MCF 10A (cell line): ENCODE measurements around the gene VILL. TPM values are rescaled to one million over a fixed set of nuclear protein-coding genes. Genes with fewer than 3 reads are reported as not detected.
"Not testable (repeated sequence)": the region's sequence is repeated elsewhere in the genome, so short reads cannot be mapped to it uniquely, and the experiment has no call there.

Experiments used
- BruUV-seq: library from RNA; stranded (reverse); fragments of 400-500 nt; replicated peaks from 2 replicates; lab custom pipeline; 2021; lab: Mats Ljungman, UMichigan
- CTCF ChIA-PET: fragments of 300-600 bp; sonication (Branson Sonifier 250); formaldehyde crosslinking; extraction: SDS; loops from one replicate; lab custom pipeline; 2021; ENCODE audit warnings: antibody characterized with exemption, inconsistent platforms; lab: Yijun Ruan, JAX
- POLR2A ChIA-PET: fragments of 300-600, 350-650 bp; sonication (Branson Sonifier 250); formaldehyde crosslinking; extraction: SDS; loops from one replicate; lab custom pipeline; 2020; ENCODE audit warnings: antibody characterized with exemption, inconsistent platforms; lab: Yijun Ruan, JAX
- DNase-seq: peaks from one replicate; pipeline ENCODE4 v3.0.0-alpha.2; 2018; ENCODE audit not compliant: unreplicated experiment
- H3K27ac Mint-ChIP-seq: one replicate; pipeline ENCODE4 v1.8.0; 2022; ENCODE audit warnings: mild to moderate bottlenecking, low read depth, mixed read lengths; ENCODE audit not compliant: unreplicated experiment
- H3K27me3 Mint-ChIP-seq: one replicate; pipeline ENCODE4 v1.8.0; 2022; ENCODE audit warnings: mixed read lengths; ENCODE audit not compliant: insufficient read depth, unreplicated experiment
- H3K36me3 Mint-ChIP-seq: one replicate; pipeline ENCODE4 v1.8.0; 2022; ENCODE audit warnings: mild to moderate bottlenecking, moderate library complexity, mixed read lengths; ENCODE audit not compliant: insufficient read depth, unreplicated experiment
- H3K4me1 Mint-ChIP-seq: one replicate; pipeline ENCODE4 v1.8.0; 2022; ENCODE audit warnings: mixed read lengths; ENCODE audit not compliant: insufficient read depth, unreplicated experiment
- H3K4me3 Mint-ChIP-seq: one replicate; pipeline ENCODE4 v1.8.0; 2022; ENCODE audit warnings: mild to moderate bottlenecking, moderate library complexity, mixed read lengths; ENCODE audit not compliant: unreplicated experiment
- H3K9me3 Mint-ChIP-seq: one replicate; pipeline ENCODE4 v1.8.0; 2022; ENCODE audit warnings: mixed read lengths; ENCODE audit not compliant: unreplicated experiment
- intact Hi-C: fragments of 100-400 bp; cut with micrococcal nuclease; formaldehyde crosslinking; loops from 2 replicates; pipeline ENCODE4 v1.14.1; 2022
- total RNA-seq: library from RNA; stranded (reverse); gene quantifications from 2 replicates; pipeline ENCODE4 v1.2.3, GENCODE V29; 2022
- TF ChIP-seq, protein P1 (sequence below): fragments of 200-600 bp; IDR thresholded peaks from one replicate; pipeline ENCODE4 v1.8.0; 2022; ENCODE audit warnings: antibody characterized with exemption, mild to moderate bottlenecking; ENCODE audit not compliant: unreplicated experiment

Gene VILL
- total RNA-seq, 1 experiment from 2014 or later = not detected

DNA sequence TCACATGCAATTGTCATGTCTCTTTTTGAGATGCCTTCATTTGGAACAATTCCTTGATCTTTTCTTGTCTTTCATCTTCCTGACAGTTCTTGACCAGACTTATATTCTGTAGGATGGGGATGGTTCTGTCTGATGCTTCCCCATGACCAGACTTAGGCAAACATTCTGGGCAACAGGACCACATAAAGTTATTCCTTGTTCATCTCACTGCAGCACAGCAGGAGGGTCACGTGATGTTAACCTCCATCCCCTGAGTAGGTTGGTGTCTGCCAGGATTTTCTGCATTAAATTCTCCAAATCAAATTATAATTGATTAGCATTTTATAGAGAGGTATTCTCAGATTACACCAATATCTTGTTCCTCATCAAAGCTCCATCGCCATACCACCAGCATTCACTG is 56.2 kb downstream of the VILL start:
- H3K9me3 Mint-ChIP-seq = no peaks in the 10 kb centered on the region
- POLR2A ChIA-PET = no interaction called here
- TF ChIP-seq, protein P1, sequence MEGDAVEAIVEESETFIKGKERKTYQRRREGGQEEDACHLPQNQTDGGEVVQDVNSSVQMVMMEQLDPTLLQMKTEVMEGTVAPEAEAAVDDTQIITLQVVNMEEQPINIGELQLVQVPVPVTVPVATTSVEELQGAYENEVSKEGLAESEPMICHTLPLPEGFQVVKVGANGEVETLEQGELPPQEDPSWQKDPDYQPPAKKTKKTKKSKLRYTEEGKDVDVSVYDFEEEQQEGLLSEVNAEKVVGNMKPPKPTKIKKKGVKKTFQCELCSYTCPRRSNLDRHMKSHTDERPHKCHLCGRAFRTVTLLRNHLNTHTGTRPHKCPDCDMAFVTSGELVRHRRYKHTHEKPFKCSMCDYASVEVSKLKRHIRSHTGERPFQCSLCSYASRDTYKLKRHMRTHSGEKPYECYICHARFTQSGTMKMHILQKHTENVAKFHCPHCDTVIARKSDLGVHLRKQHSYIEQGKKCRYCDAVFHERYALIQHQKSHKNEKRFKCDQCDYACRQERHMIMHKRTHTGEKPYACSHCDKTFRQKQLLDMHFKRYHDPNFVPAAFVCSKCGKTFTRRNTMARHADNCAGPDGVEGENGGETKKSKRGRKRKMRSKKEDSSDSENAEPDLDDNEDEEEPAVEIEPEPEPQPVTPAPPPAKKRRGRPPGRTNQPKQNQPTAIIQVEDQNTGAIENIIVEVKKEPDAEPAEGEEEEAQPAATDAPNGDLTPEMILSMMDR = no peak
- BruUV-seq = no TSS peak
- H3K4me3 Mint-ChIP-seq = no peak overlapping the region
- CTCF ChIA-PET = interaction anchor here (0.5 kb wide), 1 partner anchor 42 kb away, joined by 3 read pairs; no protein-coding TSS in a partner anchor
- H3K27ac Mint-ChIP-seq = no peak overlapping the region
- intact Hi-C loops = no loop called here
- no peak for DNase-seq
- peaks cover 5% of the 10 kb centered on the region for H3K4me1 Mint-ChIP-seq
- H3K36me3 Mint-ChIP-seq = no peaks in the 10 kb centered on the region
- H3K27me3 Mint-ChIP-seq = no peaks in the 10 kb centered on the region

DNA sequence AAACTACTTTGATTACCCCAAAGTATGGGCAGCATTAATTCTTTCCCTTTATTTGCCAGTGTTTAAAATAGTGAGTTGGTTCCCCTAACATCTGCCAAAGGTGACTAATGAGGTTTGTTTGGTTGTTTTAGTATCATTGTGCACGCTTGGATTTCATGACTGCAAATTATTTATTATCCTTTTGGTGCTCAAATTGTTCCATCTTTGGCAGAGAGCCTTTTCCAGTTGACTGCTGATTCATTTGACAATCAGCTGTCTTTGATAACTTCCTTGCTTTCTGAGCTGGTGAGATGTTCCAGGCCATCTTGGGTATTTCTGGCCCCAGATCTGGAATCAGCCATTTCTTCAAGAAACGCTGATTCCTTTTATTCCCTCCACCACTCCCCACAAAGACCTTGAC is 57.3 kb downstream of the VILL start:
- Mint-ChIP-seq H3K9me3 (no peaks in the 10 kb centered on the region), H3K4me1 (peaks cover 5% of the 10 kb centered on the region), H3K36me3 (no peaks in the 10 kb centered on the region), H3K27me3 (no peaks in the 10 kb centered on the region), H3K4me3 (no peak overlapping the region), H3K27ac (no peak overlapping the region)
- intact Hi-C loops = no loop called here
- no TSS peak for BruUV-seq
- DNase-seq = no peak
- CTCF ChIA-PET = no interaction called here
- TF ChIP-seq, protein P1 = no peak
- POLR2A ChIA-PET = no interaction called here

DNA sequence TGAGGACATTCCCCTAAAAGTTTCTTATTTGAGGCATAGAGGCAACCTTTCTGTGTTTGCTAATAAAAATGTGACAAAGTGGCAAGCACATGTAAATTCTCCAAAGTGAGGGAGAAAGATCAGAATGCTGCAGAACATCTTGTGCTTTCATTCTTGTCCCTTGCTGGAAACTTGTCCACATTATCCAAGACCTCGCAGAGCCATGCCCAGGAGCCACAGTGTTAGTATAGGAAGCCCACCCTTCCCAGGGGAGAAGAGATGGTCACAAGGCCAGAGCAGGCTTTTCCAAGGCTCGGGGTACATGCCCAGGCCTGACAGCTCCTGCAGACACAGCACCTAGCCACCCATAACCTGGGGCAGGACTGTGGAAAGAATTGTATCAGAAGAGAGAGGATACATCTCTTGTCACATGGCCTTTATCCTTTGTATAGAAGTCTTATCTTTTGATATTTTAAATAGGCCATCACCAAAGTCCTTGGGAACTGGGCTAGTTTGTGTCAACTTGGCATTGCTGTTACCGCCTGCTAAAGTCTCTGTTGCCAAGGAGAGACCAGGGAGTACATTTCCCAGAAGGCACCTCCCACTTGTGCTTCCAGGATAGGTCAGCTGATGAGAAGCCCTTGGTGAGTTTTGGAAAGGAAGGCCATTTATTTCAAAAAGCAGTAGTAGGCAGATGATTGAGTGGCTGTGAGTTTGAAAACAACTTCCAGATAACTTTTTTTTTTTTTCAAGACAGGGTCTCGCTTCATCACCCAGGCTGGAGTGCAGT is 59.0 kb downstream of the VILL start:
- CTCF ChIA-PET = interaction anchor here (1.1 kb wide), 1 partner anchor 10 kb away, joined by 4 read pairs; no protein-coding TSS in a partner anchor
- no peaks in the 10 kb centered on the region for H3K27me3 Mint-ChIP-seq
- no peaks in the 10 kb centered on the region for H3K9me3 Mint-ChIP-seq
- peaks cover 5% of the 10 kb centered on the region for H3K4me1 Mint-ChIP-seq
- BruUV-seq = no TSS peak
- intact Hi-C loops = no loop called here
- no peak for DNase-seq
- no peaks in the 10 kb centered on the region for H3K36me3 Mint-ChIP-seq
- H3K4me3 Mint-ChIP-seq = no peak overlapping the region
- POLR2A ChIA-PET = no interaction called here
- TF ChIP-seq, protein P1 = no peak
- no peak overlapping the region for H3K27ac Mint-ChIP-seq

DNA sequence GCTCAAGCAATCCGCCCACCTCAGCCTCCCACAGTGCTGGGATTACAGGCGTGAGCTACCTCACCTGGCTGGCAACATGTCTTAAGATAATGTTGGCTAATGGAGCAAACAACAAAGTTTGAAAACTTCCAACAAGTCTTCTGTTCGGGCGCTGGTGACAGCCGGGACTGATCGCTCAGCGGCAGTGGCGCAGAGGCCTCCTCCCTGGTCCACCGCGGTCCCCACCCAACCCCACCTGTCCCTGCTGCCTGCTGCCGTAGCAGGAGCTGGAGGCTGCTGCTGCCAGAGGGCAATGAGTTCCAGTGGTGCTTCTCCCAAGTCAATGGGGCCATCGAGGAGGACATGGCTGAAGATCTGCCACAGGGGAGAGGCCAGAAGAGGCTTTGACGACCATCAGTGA is 60.5 kb downstream of the VILL start:
- no TSS peak for BruUV-seq
- H3K9me3 Mint-ChIP-seq = no peaks in the 10 kb centered on the region

DNA sequence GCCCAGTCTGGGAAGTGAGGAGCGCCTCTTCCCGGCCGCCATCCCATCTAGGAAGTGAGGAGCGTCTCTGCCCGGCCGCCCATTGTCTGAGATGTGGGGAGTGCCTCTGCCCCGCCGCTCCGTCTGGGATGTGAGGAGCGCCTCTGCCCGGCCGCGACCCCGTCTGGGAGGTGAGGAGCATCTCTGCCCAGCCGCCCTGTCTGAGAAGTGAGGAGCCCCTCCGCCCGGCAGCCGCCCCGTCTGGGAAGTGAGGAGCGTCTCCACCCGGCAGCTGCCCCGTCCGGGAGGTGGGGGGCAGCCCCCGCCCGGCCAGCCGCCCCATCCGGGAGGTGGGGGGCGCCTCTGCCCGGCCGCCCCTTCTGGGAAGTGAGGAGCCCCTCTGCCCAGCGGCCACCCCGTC is 62.7 kb downstream of the VILL start:
- POLR2A ChIA-PET, BruUV-seq, H3K27ac Mint-ChIP-seq, H3K36me3 Mint-ChIP-seq, H3K4me3 Mint-ChIP-seq, CTCF ChIA-PET, intact Hi-C loops, DNase-seq, H3K27me3 Mint-ChIP-seq, H3K9me3 Mint-ChIP-seq, H3K4me1 Mint-ChIP-seq: not testable (repeated sequence)

More for the DNA sequence above, 60.5 kb downstream of the VILL start:
- TF ChIP-seq, protein P1 = no peak
- intact Hi-C loops = no loop called here
- H3K27me3 Mint-ChIP-seq = no peaks in the 10 kb centered on the region
- H3K27ac Mint-ChIP-seq = no peak overlapping the region
- H3K36me3 Mint-ChIP-seq = no peaks in the 10 kb centered on the region
- no peak for DNase-seq
- H3K4me3 Mint-ChIP-seq = no peak overlapping the region
- ChIA-PET POLR2A (no interaction called here), CTCF (no interaction called here)
- H3K4me1 Mint-ChIP-seq = no peaks in the 10 kb centered on the region

DNA sequence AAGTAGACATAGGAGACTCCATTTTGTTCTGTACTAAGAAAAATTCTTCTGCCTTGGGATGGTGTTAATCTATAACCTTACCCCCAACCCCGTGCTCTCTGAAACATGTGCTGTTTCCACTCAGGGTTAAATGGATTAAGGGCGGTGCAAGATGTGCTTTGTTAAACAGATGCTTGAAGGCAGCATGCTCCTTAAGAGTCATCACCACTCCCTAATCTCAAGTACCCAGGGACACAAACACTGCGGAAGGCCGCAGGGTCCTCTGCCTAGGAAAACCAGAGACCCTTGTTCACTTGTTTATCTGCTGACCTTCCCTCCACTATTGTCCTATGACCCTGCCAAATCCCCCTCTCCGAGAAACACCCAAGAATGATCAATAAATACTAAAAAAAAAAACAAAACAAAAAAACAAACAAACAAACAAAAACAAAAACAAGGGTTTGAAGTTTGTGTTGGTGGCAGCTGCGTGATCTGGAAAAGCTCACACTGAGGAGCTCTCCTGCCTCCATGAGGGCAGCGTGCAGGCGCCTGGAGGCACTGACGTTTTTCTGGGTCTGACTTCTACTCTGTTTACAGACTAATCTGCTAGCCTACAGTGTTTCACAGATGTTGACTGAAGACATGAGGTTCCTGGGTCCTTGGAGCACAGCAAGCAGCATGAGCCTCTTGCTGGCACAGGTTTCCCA is 63.4 kb downstream of the VILL start:
- POLR2A ChIA-PET, intact Hi-C loops, H3K4me1 Mint-ChIP-seq, H3K4me3 Mint-ChIP-seq, H3K27ac Mint-ChIP-seq, H3K9me3 Mint-ChIP-seq, H3K36me3 Mint-ChIP-seq, H3K27me3 Mint-ChIP-seq, CTCF ChIA-PET, BruUV-seq, DNase-seq: not testable (repeated sequence)
